HL-60 (cell line): ENCODE data around the gene ASIC1.

ENCODE experiments used
- POLR2AphosphoS5 ChIP-seq: IDR thresholded peaks from 2 replicates; pipeline ENCODE4 v1.6.1; 2012; ENCODE audit warnings: low read depth
- REST ChIP-seq: IDR thresholded peaks from 2 replicates; pipeline ENCODE4 v1.6.1; 2012; ENCODE audit warnings: low read depth; ENCODE audit not compliant: insufficient replicate concordance
- SPI1 ChIP-seq: IDR thresholded peaks from 2 replicates; pipeline ENCODE4 v1.6.1; 2012; ENCODE audit warnings: low read depth, mild to moderate bottlenecking, borderline replicate concordance
- TF ChIP-seq, protein P1 (sequence below): IDR thresholded peaks from one replicate; pipeline ENCODE4 v1.5.1; 2011; ENCODE audit warnings: low read length, control low read depth, inconsistent platforms; ENCODE audit not compliant: insufficient read depth

DNA sequence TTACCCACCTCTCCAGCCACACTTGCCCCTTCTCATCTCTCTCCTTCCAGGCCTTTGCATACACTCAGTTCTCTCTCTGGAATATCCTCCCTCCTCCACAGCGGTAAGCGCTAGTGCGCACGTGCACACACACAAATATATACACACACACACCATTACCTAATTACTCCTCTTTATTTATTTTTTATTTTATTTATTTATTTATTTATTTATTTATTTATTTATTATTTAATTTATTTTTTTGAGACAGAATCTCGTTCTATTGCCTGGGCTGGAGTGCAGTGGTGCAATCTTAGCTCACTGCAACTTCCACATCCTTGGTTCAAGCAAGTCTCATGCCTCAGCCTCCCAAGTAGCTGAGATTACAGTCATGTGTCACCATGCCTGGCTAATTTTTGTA is 11.7 kb downstream of the ASIC1 start:
- TF ChIP-seq, protein P1, sequence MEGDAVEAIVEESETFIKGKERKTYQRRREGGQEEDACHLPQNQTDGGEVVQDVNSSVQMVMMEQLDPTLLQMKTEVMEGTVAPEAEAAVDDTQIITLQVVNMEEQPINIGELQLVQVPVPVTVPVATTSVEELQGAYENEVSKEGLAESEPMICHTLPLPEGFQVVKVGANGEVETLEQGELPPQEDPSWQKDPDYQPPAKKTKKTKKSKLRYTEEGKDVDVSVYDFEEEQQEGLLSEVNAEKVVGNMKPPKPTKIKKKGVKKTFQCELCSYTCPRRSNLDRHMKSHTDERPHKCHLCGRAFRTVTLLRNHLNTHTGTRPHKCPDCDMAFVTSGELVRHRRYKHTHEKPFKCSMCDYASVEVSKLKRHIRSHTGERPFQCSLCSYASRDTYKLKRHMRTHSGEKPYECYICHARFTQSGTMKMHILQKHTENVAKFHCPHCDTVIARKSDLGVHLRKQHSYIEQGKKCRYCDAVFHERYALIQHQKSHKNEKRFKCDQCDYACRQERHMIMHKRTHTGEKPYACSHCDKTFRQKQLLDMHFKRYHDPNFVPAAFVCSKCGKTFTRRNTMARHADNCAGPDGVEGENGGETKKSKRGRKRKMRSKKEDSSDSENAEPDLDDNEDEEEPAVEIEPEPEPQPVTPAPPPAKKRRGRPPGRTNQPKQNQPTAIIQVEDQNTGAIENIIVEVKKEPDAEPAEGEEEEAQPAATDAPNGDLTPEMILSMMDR, result no peak
- TF ChIP-seq POLR2AphosphoS5 (no peak), REST (no peak), SPI1 (no peak)
